Measurements from ENCODE around the gene PI4KA.

PI4KA gene

DNA sequence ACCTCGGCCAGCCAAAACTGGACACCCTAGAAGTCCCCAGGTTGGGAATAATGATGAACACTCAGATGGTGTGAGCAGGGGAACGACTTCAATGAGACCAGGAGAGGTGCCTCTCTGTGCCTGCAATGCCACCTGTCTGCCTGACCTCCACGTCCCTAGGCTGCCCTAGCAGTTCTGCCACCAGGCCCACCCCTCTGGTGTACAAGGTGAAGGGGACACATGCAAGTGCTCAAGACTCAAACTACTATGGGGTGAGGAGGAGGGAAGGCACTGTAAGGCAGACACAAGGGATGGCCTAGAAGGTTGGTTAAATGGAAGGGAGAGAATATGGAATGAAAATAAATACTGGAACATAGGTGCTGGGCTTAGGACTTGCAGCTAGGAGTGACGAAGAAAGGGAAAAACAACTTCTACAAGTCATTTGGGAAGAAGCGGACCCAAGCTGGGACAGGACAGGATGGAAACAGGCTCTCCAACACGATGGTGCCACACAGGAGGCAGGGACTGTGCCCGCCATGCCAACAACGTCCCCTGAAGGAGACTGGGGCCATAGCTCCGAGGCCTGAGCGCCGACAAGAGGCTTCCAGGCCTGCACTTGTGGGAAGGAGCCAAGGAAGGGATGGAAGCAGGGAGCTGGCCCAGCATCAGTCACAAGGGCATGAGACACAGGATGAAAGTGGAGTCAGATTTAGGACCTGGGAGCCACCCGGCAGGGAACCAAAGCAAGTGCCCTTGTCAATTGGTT, 66.2 kb downstream of the PI4KA start:
- no peak for DNase-seq

DNA sequence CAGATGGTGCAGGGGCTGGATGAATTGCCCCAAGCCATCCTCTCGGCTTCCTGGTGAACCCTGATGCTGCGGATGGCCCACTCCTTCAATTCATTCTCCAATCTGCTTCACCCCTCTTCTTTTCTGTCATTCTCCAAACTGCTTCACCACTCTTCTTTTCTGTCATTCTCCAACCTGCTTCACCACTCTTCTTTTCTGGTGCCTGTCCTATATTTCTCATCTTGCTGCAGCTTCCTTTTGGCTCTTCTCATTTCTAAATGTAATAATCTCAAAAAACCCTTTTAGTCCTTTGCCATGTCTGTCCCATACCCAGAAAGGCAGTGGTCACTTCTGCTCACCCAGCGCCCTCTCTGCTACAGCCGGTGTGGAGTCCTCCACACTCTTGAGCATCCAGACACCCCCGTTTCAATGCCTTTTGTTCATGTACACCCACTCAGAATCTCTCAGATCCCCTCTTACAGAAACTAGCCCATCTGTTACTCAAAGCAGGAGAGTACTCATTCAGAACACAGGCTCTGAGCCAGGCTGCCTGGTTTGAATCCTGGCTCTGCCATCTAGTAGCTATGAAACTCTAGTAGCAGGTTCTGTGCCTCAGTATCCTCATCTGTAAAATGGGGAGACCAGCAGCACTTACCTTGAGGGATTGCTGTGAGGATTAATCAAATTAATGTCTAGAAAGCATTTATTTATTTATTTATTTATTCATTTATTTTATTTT, 69.8 kb downstream of the PI4KA start:
- no peak for DNase-seq

- no peak for DNase-seq
Observed at GRCh38 chr22:20787746-20788626, 70.6 kb downstream of the PI4KA start.

DNA sequence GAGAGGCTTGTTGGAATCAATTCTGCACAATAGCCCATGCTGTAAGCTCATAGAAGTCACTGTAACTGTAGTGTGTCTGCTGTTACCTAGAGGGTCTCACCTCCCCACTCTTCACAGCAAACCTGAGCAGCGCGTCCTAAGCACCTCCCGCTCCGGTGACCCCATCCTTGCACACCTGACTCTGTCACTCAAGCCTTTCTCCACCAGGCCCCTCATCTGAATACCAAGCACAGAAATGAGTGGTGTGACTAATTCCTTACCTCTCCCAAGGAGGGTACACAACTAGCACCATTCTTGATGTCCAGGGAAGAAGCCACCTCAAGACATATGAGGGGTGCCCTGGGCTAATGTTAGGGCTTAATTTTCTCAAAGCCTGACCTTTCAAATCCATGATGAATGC, 71.4 kb downstream of the PI4KA start:
- no peak for DNase-seq

DNA sequence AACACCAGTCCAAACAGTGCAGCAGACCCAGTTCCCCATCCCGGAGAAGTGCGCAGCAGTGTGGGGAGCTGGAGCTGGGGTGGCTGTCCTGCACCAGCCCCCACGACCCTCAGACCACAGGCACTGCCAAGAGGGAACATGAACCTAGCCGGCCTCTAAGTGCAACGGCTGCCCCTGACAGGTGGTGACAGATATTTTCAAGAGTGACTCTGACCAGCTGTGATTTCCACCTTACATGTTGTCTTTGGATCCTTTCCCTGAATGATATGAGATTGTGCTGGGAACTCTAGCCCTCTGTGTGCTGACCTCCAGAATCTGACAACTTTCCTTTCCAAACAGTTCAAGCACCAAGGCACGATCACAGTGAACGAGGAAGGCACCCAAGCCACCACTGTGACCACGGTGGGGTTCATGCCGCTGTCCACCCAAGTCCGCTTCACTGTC, 72.1 kb downstream of the PI4KA start:
- DNase-seq = no peak

DNA sequence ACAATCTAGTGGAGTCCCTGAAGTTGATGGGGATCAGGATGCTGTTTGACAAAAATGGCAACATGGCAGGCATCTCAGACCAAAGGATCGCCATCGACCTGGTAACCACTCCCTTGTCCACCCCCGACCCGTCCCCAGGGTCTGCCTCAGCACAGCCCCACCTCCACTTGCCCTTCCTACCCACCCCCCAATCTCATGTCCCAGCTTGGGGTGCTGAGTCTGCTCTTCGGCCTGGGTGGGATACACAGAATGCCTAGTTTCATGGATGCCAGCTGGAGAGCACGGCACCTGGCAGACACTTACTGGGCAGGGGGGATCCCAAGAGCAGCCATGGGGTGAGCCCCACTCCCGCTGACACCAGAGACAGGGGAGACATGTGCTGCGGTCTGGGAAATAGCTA, 72.6 kb downstream of the PI4KA start:
- DNase-seq = no peak

- no peak for DNase-seq
Observed at GRCh38 chr22:20785415-20785814, 73.2 kb downstream of the PI4KA start.

DNA sequence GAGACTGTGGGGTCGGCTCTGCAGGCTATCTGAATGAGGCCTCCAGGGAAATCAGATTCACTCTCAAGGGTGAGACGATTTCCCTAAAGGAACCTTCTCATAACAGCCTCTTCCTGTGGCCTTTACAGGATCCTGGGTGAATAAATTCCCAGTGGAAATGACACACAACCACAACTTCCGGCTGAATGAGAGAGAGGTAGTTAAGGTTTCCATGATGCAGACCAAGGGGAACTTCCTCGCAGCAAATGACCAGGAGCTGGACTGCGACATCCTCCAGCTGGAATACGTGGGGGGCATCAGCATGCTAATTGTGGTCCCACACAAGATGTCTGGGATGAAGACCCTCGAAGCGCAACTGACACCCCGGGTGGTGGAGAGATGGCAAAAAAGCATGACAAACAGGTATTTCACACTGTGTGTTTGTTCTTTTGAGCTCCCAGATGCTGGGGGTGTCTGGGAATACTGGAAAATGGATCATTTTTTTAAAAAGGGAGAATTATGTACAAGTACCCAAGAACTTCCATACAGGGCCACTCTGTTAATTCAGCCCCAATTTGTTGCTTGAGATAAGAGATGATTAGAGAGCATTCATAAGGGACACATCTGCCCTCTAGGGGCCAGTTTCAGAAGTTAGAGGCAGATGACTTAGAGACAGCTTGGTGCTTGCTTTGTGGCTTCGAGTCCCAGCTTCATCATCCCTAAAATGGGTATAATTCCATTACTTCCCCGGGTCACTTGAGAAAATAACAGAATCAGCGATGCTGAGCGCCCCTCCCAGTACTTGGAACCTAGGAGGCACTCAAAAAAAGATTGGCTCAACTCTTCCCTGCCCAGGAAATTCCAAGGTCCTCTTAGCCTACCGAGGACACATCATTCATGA, 74.5 kb downstream of the PI4KA start:
- peak; percentile 5 for DNase-seq

DNA sequence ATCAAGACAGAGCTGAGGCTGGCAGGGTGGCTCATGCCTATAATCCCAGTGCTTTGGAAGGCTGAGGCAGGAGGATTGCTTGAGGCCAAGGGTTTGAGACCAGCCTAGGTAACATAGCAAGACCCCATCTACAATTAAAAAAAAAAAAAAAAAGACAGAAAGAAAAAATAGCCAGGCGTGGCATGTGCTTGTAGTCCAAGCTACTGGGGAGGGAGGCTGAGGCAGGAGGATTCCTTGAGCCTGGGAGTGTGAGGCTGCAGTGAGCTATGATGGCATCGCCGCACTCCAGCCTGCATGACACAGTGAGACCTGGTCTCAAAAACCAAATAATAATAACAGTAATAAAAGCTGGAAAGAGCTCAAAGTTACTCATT, 75.3 kb downstream of the PI4KA start:
- no peak for DNase-seq

- no peak for DNase-seq
Observed at GRCh38 chr22:20782596-20783299, 75.9 kb downstream of the PI4KA start.

GRCh38 chr22:20782083-20782482, 76.5 kb downstream of the PI4KA start:
- DNase-seq = no peak

DNA sequence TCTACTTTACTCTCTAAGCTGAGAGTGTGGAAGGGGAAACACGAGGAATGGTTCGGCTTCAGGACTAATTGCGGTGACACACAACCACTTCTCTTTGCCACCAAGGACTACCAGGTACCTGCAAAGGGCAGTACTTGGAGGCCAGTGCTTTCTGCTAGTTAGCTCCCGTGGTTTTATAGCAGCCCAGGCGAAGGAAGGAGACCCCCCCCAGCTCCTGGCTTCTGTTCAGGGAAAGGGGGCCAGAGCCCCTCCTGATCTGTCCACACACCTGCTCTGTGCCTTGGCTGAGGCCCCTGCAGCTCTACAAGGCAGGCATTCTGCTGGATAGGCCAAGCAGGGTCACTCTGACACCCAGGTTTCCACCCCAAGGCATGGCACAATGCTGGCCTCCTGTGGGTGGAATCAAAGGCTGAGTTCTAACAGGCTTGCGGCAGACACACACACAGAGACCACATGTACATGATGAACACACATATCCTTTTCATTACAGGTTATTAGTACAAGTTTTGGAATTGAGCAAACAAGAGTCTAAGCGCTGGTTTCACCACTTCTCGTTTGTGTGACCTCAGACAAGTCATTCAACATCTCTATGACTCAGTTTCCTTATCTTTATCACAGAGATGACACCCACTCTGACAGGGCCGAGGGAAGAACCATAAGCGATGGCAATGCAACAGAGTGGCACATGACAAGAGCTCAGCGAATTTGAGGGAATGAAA, 77.2 kb downstream of the PI4KA start:
- no peak for DNase-seq

GRCh38 chr22:20779818-20780158, 78.8 kb downstream of the PI4KA start:
- no peak for DNase-seq

DNA sequence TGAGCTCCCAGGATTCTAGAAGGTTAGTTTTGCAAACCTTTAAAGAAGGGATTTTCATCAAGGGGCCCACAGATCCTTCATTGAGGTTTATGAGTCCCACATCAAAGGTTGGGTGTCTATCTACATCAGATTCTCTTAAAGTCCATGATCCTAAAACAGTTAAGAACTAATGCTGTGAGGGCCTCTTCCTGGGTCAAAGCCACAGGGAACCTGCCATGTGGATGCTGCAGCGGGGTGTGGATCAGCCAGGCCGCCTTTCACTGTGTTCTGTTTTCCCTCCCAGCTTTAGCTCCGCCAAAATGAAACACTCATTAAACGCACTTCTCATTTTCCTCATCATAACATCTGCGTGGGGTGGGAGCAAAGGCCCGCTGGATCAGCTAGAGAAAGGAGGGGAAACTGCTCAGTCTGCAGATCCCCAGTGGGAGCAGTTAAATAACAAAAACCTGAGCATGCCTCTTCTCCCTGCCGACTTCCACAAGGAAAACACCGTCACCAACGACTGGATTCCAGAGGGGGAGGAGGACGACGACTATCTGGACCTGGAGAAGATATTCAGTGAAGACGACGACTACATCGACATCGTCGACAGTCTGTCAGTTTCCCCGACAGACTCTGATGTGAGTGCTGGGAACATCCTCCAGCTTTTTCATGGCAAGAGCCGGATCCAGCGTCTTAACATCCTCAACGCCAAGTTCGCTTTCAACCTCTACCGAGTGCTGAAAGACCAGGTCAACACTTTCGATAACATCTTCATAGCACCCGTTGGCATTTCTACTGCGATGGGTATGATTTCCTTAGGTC, 79.4 kb downstream of the PI4KA start:
- DNase-seq = no peak

DNA sequence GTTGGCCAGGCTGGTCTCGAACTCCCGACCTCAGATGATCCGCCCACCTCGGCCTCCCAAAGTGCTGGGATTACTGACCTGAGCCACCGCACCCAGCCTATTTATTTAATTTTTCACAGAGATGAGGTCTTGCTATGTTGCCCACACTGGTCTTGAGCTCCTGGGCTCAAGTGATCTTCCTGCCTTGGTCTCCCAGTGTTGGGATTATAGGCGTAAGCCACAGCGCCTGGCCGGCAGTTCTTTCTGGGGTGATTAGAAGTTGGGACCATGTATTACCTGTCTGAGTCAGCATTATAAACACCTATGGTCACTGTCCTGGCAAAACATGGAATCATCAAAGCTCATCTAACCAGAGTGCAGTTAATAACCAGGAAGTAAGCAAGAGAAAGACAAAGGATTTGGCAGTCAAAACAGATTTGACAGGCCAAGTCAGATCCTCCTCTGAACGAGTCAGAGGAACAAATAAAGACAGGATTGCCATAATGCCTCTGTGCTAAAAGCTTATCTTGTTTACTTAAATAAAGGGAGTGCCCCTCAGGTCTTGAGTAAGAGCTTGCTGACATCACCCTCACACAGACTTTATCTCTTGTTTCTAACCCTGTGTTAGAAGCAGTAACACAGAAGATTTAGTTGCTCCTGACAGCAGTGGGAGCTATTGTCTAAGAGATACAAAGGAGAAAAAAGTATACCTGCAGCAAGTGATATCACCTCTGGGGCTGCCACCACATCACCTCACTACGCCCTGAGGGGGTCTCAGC, 81.0 kb downstream of the PI4KA start:
- peak; percentile 48 for DNase-seq

DNA sequence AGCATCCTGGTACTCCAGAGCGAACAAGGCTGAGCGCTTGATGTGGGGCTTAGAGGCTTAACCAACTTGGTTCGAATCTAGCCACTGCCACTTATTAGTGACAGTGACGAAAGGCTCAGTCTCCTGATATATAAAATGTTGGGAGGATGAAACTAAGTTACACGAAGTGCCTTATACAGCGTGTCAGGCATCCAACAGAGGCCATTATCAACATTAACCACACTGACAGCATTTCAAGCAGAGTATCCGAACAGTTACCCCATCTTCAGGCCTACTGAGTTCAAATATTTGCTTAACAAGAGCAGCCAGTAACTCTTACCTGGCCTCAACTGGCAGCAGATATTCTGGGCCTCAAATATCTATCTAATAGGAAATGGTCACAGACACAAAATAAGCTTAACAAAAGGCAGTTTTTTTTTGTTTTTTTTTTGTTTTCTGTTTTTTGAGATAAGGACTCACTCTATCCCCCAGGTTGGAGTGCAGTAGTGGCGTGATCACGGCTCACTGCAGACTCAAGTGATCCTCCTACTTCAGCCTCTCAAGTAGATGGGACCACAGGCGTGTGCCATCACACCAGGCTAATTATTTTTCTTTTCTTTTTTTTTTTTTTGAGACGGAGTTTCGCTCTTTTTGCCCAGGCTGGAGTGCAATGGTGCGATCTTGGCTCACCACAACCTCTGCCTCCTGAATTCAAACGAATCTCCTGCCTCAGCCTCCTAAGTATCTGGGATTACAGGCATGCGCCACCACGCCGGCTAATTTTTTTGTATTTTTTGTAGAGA, 81.8 kb downstream of the PI4KA start:
- DNase-seq = peak; percentile 29

DNA sequence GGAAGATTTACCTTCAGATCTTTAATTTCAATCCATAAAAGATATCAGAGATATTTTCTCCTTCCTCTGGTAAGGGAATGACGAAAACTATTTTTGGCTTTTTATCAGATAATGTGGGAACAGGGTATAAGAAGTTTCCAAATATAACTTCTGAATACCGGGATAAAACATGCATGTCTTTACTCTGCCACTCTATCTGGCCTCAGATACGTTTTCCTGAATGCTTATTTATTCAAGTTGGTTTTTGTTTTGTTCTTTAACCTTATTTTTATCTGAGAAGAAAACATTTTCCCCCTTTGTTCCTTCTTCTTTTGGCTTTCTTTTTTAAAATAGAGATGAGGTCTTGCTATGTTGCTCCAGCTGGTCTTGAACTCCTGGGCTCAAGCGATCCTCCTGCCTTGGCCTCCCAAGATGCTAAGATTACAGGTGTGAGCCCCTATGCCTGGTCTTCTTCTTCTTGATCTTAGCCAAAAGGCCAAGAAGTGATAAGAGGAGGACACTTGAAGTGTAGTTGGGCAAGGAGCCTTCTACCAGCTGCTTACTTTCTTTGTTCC, 83.2 kb downstream of the PI4KA start:
- no peak for DNase-seq

GRCh38 chr22:20774882-20775281, 83.7 kb downstream of the PI4KA start:
- DNase-seq = no peak

Data from NCI-H345 (cell line).